Measurements from ENCODE around the gene AXIN2.
A peak's percentile ranks its signal among the peaks of the same experiment; 100 is the strongest.
"Not testable (repeated sequence)": the region's sequence is repeated elsewhere in the genome, so short reads cannot be mapped to it uniquely, and the experiment has no call there.

Gene AXIN2

GRCh38 chr17:65515959-65516948, 45.2 kb downstream of the AXIN2 start:
- DNase-seq, result peak; percentile 9 to 41

DNA sequence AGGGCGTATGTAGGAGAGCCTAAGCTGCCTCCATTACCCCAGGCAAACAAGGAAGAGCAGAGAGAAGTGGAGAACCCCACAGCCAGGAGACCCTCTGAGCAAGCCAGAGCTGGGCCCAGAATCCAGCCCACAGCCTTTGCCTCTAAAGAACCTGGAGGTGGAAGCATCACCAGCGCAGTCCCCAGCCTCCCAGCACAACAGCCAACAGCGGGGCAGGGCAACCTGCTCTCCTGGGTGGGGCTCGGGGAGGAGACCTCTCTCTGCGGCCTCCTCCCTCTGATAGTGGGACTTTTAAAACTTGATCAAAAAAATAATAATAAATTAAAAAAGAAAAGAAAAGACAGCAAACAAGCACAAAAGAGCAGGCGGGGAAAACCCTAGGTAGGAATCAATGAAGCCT, 45.9 kb downstream of the AXIN2 start:
- no peak for DNase-seq

- DNase-seq, result no peak
Measured at GRCh38 chr17:65514541-65514940, 46.9 kb downstream of the AXIN2 start.

GRCh38 chr17:65514082-65514481, 47.4 kb downstream of the AXIN2 start:
- no peak for DNase-seq

DNA sequence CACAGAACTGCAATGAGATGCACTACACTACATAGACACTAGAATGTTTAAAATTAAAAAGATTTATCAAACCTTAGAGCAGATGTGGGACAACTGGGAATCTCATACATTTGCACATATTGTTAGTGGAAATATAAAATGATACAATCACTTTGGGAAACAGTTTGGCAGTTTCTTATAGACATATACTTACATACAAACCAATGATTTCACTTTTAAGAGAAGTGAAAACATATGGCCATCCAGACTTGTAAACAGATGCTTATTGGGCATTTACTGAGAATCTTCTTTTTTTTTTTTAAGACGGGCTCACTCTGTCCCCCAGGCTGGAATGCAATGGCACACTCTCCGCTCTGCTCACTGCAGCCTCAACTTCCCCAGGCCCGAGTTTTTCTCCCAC, 50.1 kb downstream of the AXIN2 start:
- no peak for DNase-seq

DNA sequence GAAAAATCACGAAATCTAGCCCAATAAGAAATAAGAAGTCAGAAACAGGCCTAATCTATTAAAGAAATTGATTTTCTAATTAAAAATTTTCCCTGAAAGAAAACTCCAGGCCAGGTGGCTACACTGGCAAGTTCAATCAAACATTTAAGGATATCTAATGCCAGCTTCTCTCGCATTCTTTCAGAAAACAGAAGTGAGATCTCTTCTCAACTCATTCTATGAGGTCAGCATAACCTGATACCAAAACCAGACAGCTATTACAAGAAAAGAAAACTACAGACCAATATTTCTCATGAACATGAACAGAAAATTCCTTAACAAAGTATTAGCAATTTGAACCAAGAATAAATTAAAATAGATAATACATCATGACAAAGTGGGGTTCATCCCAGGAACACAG, 52.4 kb downstream of the AXIN2 start:
- DNase-seq, result no peak

- DNase-seq, result not testable (repeated sequence)
Measured at GRCh38 chr17:65504673-65505072, 56.8 kb downstream of the AXIN2 start.

GRCh38 chr17:65504141-65504540, 57.3 kb downstream of the AXIN2 start:
- no peak for DNase-seq

GRCh38 chr17:65503557-65503956, 57.9 kb downstream of the AXIN2 start:
- DNase-seq, result no peak

DNA sequence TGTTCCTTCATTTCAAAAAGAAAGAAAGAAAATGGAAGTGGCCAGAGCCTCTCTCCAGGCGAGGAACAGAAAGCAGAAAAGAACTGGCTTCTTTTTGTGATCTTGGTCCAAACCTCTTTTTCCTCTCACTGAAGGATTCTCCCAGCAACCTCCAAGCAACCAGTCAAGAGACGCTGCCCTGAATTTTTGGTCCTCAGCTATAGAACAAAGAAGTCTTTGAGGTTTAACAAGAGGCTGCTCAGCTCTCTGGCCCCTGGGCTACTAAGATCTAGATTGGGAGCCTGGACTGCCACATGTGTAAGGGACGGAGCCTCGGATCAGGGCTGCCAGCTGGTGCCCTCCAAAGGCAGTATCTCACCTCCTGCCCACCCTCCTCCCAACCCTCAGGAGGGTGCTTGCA, 62.6 kb downstream of the AXIN2 start:
- DNase-seq, result no peak

DNA sequence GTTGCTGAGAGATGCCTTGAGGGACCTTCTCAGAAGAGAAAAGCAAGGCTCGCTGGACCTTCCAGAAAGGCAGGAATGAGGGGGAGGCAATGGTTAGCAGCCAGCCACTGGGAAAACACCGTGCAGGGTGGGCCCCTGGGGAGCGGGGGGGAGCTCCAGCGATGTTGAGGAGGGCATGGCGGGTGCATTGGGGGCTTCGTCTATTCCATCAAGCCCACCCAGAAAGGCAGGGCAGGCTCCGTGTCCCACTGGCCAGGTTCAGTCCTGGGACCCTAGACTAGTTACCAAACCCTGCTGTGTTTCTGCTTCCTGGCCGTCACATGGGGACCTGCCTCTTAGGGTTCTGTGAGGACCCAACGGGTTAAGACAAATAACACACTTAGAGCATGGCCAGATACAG, 64.6 kb downstream of the AXIN2 start:
- DNase-seq, result no peak

DNA sequence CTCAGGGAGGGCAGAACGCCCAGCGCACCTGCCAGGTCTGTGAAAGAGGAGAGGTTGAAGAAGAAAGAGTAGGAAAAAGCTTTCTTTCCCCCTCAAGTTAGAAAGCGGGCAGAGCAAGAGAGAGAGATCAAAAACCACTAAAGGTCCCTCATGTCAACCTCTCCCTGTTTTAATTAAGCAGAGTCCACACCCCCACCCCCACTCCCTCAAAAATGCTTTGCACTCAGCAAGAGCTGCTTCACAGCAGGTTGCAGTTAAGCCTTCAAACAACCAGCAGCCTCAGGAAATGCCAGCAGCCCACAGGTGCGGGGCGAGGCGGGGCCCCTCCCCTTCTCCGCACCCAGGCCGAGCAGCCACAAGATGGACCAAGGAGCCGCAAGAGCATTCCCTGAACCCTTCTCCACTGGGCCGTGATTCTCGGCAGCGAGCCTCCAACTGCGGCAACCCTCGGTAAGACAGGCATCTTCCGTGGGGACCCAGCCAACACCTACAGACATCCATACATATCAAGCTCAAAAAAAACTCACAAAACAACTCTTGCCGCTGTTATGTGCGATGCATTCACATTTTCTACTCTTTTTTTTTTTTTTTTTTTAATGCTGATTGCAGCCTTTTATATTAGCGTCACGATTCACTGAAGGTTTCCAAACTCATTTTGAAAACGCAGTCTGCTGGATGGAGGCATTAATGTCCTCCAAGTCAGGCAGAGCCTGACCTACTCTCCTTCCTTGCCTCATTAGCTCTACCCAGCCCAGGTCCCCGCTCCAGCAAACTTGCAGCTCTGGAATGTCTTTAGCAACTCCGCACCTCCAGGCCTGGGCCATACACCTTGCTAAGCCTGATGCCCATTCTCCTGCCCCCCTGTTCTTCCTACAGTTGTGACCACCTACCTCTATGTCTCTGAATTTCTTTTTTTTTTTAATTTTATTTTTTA, 66.1 kb downstream of the AXIN2 start:
- DNase-seq, result no peak

DNA sequence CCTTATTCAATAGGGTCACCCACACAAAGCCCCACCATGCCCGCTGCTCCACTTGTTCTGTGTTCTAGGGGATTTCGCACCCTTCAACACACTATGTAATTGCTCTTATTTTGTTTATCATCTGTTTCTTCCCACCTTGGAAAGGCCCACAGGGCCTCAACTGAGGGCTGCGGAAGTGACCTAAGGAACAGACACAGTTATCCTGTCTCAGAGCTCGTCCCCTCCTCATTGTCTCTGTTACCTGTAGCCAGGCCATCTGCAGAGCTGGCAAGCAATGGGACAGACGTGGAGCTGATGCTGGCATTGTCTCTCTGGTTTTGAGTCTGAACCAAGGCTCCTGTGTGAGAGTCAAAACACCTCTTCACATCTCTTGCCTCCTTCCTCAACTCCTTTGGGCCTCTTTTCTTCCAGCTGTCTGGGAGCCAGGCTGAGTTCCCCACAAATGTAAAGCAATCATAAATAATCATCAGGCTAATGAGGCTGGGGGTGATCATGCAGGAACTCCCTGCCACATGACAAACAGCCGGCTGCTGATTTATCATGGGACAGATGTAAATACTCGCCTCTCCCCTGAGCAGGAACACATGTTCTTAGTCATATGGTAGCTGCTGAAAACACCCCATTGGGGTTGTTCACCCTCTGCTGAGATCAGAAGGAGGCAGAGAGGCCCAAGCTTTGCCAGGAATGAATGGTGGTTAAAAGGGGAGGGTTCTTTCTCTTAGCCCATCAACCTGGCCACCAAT, 71.9 kb downstream of the AXIN2 start:
- no peak for DNase-seq

DNA sequence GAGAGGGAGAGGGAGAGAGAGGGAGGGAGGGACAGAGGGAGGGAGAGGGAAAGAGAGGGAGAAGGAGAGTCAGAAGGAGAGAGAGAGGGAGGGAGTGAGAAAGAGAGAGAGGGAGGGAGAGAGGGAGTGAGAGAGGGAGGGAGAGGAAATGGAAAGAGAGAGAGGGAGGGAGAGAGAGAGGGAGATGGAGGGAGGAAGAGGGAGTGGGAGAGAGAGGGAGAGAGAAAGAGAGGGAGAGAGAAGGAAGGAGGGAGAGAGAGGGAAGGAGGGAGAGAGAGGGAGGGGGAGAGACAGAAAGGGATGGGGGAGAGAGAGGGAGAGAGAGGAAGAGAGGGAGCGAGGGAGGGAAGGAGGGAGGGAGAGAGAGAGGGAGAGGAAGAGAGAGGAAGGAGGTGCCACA, 72.8 kb downstream of the AXIN2 start:
- no peak for DNase-seq

DNA sequence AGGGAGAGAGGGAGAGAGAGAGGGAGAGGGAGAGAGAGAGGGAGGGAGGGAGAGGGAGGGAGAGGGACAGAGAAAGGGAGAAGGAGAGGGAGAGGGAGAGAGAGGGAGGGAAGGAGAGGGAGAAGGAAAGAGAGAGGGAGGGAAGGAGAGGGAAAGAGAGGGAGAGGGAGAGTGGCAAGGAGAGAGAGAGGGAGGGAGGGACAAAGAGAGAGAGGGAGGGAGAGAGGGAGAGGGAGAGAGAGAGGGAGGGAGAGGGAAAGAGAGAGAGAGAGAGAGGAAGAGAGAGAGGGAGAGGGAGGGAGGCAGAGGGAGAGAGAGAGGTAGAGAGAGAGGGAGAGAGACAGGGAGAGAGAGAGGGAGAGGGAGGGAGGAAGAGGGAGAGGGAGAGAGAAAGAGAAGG, 73.5 kb downstream of the AXIN2 start:
- DNase-seq, result no peak

- DNase-seq, result no peak
Measured at GRCh38 chr17:65487161-65487560, 74.3 kb downstream of the AXIN2 start.

DNA sequence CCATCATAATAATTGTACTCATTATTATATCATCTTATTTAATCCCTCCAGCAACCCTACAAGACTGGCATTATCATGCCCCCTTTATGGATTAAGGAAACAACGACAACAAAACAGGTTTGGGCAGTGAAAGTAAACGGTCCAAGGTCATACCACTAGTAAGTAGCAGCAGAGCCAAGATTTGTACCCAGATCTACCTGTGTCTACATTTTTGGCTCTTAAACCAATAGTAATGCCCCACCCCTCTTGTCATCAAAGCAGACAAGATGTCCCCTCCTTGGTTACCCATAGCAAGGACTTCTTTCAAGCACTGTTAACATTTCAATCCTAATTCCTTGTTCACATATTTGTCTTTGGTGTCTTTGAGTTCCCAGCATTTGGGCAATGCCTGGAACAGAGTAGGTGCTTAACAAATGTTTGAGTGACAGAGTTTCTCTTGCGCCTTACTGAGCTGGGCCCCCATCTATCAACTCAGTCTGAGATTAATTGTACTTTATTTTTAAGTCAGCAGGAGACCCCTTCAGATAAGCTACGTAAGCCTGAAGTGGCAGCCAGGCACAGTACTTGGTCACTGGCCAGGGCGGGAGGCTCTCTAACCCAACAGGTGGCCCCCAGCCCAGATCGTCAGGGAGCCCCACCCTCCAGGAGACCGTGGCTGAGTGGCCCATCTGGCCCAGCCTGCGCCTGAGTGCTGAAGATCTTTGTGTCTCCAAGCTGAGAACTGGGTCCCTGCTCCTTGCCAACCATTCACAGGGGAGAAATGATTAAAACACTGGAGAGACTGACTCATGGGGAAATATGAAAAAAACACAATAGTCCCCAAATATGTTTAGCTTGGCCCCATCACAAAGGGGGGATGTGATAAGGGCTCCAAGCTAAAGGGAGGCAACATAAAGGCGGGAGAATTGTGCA, 75.8 kb downstream of the AXIN2 start:
- DNase-seq, result no peak

- not testable (repeated sequence) for DNase-seq
Measured at GRCh38 chr17:65484405-65484804, 77.0 kb downstream of the AXIN2 start.

GRCh38 chr17:65483438-65483837, 78.0 kb downstream of the AXIN2 start:
- DNase-seq, result no peak

DNA sequence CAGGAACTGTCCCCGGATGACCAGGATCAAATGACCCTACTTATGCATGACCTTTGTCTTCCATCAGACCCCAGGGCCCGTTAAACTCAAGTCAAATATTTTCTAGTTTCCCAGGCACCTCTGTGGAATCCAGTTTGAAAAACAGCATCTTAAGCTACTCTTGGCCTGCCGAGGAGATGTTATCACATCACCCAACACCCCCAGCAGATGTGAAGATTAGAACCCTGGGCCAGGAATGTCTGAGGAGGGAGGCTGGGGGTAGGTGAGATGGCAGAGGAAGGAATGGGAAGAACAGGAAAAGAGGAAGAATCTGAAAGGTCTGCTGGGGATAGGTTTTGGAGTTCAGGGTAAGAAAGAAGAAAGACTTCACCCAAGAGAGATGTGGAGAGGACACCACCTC, 79.2 kb downstream of the AXIN2 start:
- DNase-seq, result no peak

DNA sequence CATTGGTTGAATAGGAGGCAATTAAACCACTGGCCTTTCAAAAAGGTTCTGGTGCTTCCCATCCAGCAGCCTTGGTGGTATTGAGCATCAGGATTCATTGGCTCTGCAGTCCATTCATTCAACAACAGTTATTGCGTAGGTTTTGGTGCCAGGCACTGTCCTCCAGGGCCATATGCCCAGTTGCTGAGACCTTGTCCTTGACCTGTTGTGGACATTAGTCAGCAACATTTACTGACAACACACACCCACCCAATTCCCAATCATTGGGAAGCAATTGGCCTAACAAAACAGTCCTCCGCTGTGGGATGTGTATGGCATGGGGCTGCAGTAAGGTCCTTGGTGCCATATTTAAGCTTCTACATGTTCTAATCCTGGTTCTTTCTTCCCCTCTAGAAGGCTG, 82.2 kb downstream of the AXIN2 start:
- no peak for DNase-seq
